ENCODE results near the gene ZCCHC8.
"Not testable (repeated sequence)": the region's sequence is repeated elsewhere in the genome, so short reads cannot be mapped to it uniquely, and the experiment has no call there.

ZCCHC8 gene

GRCh38 chr12:122520676-122521075 is 19.9 kb upstream of the ZCCHC8 start:
- TF ChIP-seq CTCF (IDR thresholded peaks at IDR 0.05), result no peak
- no peak for TF ChIP-seq ZFX (IDR thresholded peaks at IDR 0.05; ENCODE audit: borderline replicate concordance)

GRCh38 chr12:122519418-122519817 is 18.7 kb upstream of the ZCCHC8 start:
- H3K27ac ChIP-seq, result no peak overlapping the region
- TF ChIP-seq CTCF (IDR thresholded peaks at IDR 0.05) (no peak), ZFX (IDR thresholded peaks at IDR 0.05; ENCODE audit: borderline replicate concordance) (no peak)

More at GRCh38 chr12:122520676-122521075, 19.9 kb upstream of the ZCCHC8 start:
- H3K27ac ChIP-seq, result no peak overlapping the region

GRCh38 chr12:122518908-122519307 is 18.2 kb upstream of the ZCCHC8 start:
- H3K27ac ChIP-seq, result no peak overlapping the region
- TF ChIP-seq ZFX (IDR thresholded peaks at IDR 0.05; ENCODE audit: borderline replicate concordance), result no peak
- TF ChIP-seq CTCF (IDR thresholded peaks at IDR 0.05), result no peak

- no peak overlapping the region for H3K27ac ChIP-seq
- TF ChIP-seq ZFX (IDR thresholded peaks at IDR 0.05; ENCODE audit: borderline replicate concordance), result no peak
- no peak for TF ChIP-seq CTCF (IDR thresholded peaks at IDR 0.05)
Measured at GRCh38 chr12:122517877-122518276, 17.1 kb upstream of the ZCCHC8 start.

- TF ChIP-seq ZFX (IDR thresholded peaks at IDR 0.05; ENCODE audit: borderline replicate concordance) (no peak), CTCF (IDR thresholded peaks at IDR 0.05) (no peak)
- H3K27ac ChIP-seq, result no peak overlapping the region
Measured at GRCh38 chr12:122516544-122517361, 16.0 kb upstream of the ZCCHC8 start.

GRCh38 chr12:122515275-122515674 is 14.5 kb upstream of the ZCCHC8 start:
- TF ChIP-seq CTCF (IDR thresholded peaks at IDR 0.05) (no peak), ZFX (IDR thresholded peaks at IDR 0.05; ENCODE audit: borderline replicate concordance) (no peak)
- no peak overlapping the region for H3K27ac ChIP-seq

- H3K27ac ChIP-seq, result no peak overlapping the region
- TF ChIP-seq ZFX (IDR thresholded peaks at IDR 0.05; ENCODE audit: borderline replicate concordance) (no peak), CTCF (IDR thresholded peaks at IDR 0.05) (no peak)
Measured at GRCh38 chr12:122513660-122514059, 12.9 kb upstream of the ZCCHC8 start.

GRCh38 chr12:122513028-122513427 is 12.3 kb upstream of the ZCCHC8 start:
- not testable (repeated sequence) for H3K27ac ChIP-seq
